Measurements from ENCODE around the gene MARK2. TPM values are rescaled to one million over a fixed set of nuclear protein-coding genes. Genes with fewer than 3 reads are reported as not detected.

The MARK2 gene
- total RNA-seq, 1 experiment from 2014 or later = 39.8 TPM

- TF ChIP-seq, protein P1, sequence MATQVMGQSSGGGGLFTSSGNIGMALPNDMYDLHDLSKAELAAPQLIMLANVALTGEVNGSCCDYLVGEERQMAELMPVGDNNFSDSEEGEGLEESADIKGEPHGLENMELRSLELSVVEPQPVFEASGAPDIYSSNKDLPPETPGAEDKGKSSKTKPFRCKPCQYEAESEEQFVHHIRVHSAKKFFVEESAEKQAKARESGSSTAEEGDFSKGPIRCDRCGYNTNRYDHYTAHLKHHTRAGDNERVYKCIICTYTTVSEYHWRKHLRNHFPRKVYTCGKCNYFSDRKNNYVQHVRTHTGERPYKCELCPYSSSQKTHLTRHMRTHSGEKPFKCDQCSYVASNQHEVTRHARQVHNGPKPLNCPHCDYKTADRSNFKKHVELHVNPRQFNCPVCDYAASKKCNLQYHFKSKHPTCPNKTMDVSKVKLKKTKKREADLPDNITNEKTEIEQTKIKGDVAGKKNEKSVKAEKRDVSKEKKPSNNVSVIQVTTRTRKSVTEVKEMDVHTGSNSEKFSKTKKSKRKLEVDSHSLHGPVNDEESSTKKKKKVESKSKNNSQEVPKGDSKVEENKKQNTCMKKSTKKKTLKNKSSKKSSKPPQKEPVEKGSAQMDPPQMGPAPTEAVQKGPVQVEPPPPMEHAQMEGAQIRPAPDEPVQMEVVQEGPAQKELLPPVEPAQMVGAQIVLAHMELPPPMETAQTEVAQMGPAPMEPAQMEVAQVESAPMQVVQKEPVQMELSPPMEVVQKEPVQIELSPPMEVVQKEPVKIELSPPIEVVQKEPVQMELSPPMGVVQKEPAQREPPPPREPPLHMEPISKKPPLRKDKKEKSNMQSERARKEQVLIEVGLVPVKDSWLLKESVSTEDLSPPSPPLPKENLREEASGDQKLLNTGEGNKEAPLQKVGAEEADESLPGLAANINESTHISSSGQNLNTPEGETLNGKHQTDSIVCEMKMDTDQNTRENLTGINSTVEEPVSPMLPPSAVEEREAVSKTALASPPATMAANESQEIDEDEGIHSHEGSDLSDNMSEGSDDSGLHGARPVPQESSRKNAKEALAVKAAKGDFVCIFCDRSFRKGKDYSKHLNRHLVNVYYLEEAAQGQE (IDR thresholded peaks at IDR 0.05; ENCODE audit: low read depth) = no peak
- TF ChIP-seq SRF (IDR thresholded peaks at IDR 0.05; ENCODE audit: low read depth) = no peak
- no peak for TF ChIP-seq SP1 (IDR thresholded peaks at IDR 0.05; ENCODE audit: low read depth)
- no peak for TF ChIP-seq ZNF274 (IDR thresholded peaks at IDR 0.05; ENCODE audit: low read depth, low read length)
- TF ChIP-seq CBX3 (IDR thresholded peaks at IDR 0.05; ENCODE audit: low read depth) = no peak
- TF ChIP-seq ZFX (IDR thresholded peaks at IDR 0.05) = no peak
- no peak for TF ChIP-seq FOSL1 (IDR thresholded peaks at IDR 0.05; ENCODE audit: low read depth)
- no peak for TF ChIP-seq ATF3 (IDR thresholded peaks at IDR 0.05)
Observed at GRCh38 chr11:63814383-63814736, 24.6 kb upstream of the MARK2 start (continued).

- Histone ChIP-seq H3K4me1 (ENCODE audit: control insufficient read depth in 1 of 2, insufficient read depth in 2 of 2, low read length in 2 of 2) (peaks cover 10 to 19% of the 10 kb centered on the region in 2 experiments; a peak in 3 of 4 replicates), H3K9me2 (ENCODE audit: insufficient read depth) (no peaks in the 10 kb centered on the region), H3K27me3 (ENCODE audit: insufficient read depth, low read length) (no peaks in the 10 kb centered on the region), H3K9ac (ENCODE audit: low read length) (no peak overlapping the region), H3K27ac (ENCODE audit: low read depth, low read length) (no peak overlapping the region), H3K4me3 (replicated peaks in 1 of 2; ENCODE audit: low read depth in 1 of 2, low read length in 2 of 2) (no peak overlapping the region), H2AFZ (ENCODE audit: low read depth, low read length, poor library complexity, severe bottlenecking) (no peak overlapping the region), H3K36me3 (ENCODE audit: control insufficient read depth in 1 of 2, insufficient read depth in 2 of 2, low read length in 2 of 2) (peaks cover 18 to 31% of the 10 kb centered on the region in 2 experiments; a peak in 3 of 4 replicates), H3K79me2 (ENCODE audit: insufficient read depth, low read length) (peaks cover 52% of the 10 kb centered on the region), H4K20me1 (ENCODE audit: insufficient read depth) (peaks cover 4% of the 10 kb centered on the region; the same call in 1 of the 2 replicates), H3K4me2 (ENCODE audit: low read length) (no peak overlapping the region), H3K9me3 (ENCODE audit: control insufficient read depth in 1 of 2, insufficient read depth in 1 of 2, low read depth in 1 of 2, low read length in 2 of 2) (no peaks in the 10 kb centered on the region)
- ATAC-seq (no peak), DNase-seq (ENCODE audit: low read depth, low spot score) (no peak)
- BruUV-seq (replicated peaks) = no TSS peak
- POLR2A ChIA-PET = no interaction called here
- CTCF ChIA-PET = no interaction called here
- TF ChIP-seq SRF (IDR thresholded peaks at IDR 0.05; ENCODE audit: low read depth) = no peak
- no peak for TF ChIP-seq EGR1 (IDR thresholded peaks at IDR 0.05; ENCODE audit: low read depth)
- no peak for TF ChIP-seq TCF7L2 (IDR thresholded peaks at IDR 0.05; ENCODE audit: borderline replicate concordance, extremely low read depth, insufficient read depth, insufficient read length)
- TF ChIP-seq CBX3 (IDR thresholded peaks at IDR 0.05; ENCODE audit: low read depth) = no peak
- TF ChIP-seq, protein P1 (IDR thresholded peaks at IDR 0.05; ENCODE audit: low read depth) = no peak
- TF ChIP-seq YY1 (IDR thresholded peaks at IDR 0.05; ENCODE audit: extremely low read depth, insufficient replicate concordance, low read depth, low read length) = no peak
- TF ChIP-seq JUND (IDR thresholded peaks at IDR 0.05) = no peak
- TF ChIP-seq CEBPB (IDR thresholded peaks at IDR 0.05; ENCODE audit: low read depth) = no peak
- TF ChIP-seq, protein P2, sequence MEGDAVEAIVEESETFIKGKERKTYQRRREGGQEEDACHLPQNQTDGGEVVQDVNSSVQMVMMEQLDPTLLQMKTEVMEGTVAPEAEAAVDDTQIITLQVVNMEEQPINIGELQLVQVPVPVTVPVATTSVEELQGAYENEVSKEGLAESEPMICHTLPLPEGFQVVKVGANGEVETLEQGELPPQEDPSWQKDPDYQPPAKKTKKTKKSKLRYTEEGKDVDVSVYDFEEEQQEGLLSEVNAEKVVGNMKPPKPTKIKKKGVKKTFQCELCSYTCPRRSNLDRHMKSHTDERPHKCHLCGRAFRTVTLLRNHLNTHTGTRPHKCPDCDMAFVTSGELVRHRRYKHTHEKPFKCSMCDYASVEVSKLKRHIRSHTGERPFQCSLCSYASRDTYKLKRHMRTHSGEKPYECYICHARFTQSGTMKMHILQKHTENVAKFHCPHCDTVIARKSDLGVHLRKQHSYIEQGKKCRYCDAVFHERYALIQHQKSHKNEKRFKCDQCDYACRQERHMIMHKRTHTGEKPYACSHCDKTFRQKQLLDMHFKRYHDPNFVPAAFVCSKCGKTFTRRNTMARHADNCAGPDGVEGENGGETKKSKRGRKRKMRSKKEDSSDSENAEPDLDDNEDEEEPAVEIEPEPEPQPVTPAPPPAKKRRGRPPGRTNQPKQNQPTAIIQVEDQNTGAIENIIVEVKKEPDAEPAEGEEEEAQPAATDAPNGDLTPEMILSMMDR (IDR thresholded peaks at IDR 0.05 in 2 of 3, conservative IDR thresholded peaks at IDR 0.05 in 1 of 3; ENCODE audit: borderline replicate concordance in 1 of 3, insufficient read depth in 1 of 3, low read depth in 2 of 3, low read length in 2 of 3) = no peak
- no peak for TF ChIP-seq ZNF274 (IDR thresholded peaks at IDR 0.05; ENCODE audit: low read depth, low read length)
- TF ChIP-seq POLR2AphosphoS5 (IDR thresholded peaks at IDR 0.05; ENCODE audit: low read depth, low read length) = no peak
- TF ChIP-seq FOSL1 (IDR thresholded peaks at IDR 0.05; ENCODE audit: low read depth) = no peak
- no peak for TF ChIP-seq POLR2A (IDR thresholded peaks at IDR 0.05; ENCODE audit: borderline replicate concordance, extremely low read depth, insufficient read depth, insufficient read length)
- no peak for TF ChIP-seq SP1 (IDR thresholded peaks at IDR 0.05; ENCODE audit: low read depth)
- intact Hi-C loops (cut with micrococcal nuclease) = no loop called here
- RAD21 ChIA-PET (ENCODE audit: low non-redundant PET in 1 of 2, low total read pairs in 2 of 2, uncharacterized antibody in 2 of 2, unreplicated experiment in 2 of 2) = no interaction called here
Observed at GRCh38 chr11:63816166-63816565, 22.7 kb upstream of the MARK2 start.
